GM13977 (cell line): ENCODE measurements around the gene TRAF3IP1.
"Not testable (repeated sequence)": the region's sequence is repeated elsewhere in the genome, so short reads cannot be mapped to it uniquely, and the experiment has no call there.

Experiments
- DNase-seq: peaks from one replicate; pipeline ENCODE4 v3.0.0; 2012; ENCODE audit warnings: low spot score
- in situ Hi-C: fragments of 300-500 bp; cut with MboI; formaldehyde crosslinking; loops from one replicate; pipeline ENCODE4 v1.12.0; 2022; ENCODE audit warnings: low sequenced_read_pairs, low pct_unique_long_range_greater_than_20kb, mixed read lengths, inconsistent platforms; ENCODE audit not compliant: unreplicated experiment
- TF ChIP-seq, protein P1 (sequence below): IDR thresholded peaks from 2 replicates; pipeline ENCODE4 v1.5.1; 2012; ENCODE audit warnings: mild to moderate bottlenecking, control low read depth; ENCODE audit not compliant: insufficient read depth; ENCODE audit errors: extremely low read depth, missing control alignments

TRAF3IP1 gene

DNA sequence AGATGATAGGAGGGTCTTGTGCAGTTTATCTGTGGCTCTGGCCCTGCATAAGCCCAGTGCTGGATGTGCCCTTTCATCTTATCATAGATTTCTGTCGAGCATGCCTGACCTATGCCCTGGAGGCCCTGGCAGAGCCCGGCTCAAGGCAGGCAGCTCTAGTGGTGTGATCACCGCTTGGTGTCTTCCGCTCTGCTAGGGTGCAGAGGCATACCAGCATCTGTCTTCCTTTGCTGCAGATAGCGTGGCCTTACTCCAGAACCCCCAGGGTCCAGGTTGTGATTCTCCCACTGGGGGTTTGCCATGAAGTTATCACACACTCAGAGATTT is 13.7 kb upstream of the TRAF3IP1 start:
- DNase-seq = no peak
- TF ChIP-seq, protein P1, sequence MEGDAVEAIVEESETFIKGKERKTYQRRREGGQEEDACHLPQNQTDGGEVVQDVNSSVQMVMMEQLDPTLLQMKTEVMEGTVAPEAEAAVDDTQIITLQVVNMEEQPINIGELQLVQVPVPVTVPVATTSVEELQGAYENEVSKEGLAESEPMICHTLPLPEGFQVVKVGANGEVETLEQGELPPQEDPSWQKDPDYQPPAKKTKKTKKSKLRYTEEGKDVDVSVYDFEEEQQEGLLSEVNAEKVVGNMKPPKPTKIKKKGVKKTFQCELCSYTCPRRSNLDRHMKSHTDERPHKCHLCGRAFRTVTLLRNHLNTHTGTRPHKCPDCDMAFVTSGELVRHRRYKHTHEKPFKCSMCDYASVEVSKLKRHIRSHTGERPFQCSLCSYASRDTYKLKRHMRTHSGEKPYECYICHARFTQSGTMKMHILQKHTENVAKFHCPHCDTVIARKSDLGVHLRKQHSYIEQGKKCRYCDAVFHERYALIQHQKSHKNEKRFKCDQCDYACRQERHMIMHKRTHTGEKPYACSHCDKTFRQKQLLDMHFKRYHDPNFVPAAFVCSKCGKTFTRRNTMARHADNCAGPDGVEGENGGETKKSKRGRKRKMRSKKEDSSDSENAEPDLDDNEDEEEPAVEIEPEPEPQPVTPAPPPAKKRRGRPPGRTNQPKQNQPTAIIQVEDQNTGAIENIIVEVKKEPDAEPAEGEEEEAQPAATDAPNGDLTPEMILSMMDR = no peak
- in situ Hi-C loops = no loop called here

DNA sequence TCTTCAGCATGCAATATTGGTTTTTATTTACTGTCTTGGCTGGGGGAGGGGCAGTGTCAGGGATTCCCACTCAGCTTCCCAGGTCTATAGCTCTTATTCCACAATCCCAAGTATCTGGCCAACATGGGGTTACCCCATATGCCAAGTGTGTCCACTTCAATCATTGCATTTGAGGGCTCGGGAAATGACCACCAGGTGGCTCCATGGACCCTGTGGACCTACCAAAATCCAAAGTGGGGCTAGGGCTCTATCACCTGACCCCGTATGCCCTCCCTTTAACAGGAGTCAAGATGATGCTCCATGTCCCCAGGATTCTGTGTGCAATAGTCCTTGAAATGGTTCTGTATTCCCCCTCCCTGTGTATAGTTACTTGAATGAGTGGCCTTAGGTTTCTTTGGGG is 12.1 kb upstream of the TRAF3IP1 start:
- no peak for DNase-seq
- in situ Hi-C loops = no loop called here
- TF ChIP-seq, protein P1 = peak; percentile 16

DNA sequence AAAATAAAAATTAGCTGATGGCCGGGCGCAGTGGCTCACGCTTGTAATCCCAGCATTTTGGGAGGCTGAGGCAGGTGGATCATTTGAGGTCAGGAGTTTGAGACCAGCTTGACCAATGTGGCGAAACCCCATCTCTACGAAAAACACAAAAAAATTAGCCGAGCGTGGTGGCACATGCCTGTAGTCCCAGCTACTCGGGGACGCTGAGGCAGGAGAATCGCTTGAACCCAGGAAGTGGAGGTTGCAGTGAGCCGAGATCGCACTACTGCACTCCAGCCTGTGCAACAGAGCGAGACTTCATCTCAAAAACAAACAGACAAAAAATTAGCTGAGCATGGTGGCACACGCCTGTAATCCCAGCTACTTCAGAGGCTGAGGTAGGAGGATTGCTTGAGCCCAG is 9.6 kb upstream of the TRAF3IP1 start:
- in situ Hi-C loops, DNase-seq: not testable (repeated sequence)

DNA sequence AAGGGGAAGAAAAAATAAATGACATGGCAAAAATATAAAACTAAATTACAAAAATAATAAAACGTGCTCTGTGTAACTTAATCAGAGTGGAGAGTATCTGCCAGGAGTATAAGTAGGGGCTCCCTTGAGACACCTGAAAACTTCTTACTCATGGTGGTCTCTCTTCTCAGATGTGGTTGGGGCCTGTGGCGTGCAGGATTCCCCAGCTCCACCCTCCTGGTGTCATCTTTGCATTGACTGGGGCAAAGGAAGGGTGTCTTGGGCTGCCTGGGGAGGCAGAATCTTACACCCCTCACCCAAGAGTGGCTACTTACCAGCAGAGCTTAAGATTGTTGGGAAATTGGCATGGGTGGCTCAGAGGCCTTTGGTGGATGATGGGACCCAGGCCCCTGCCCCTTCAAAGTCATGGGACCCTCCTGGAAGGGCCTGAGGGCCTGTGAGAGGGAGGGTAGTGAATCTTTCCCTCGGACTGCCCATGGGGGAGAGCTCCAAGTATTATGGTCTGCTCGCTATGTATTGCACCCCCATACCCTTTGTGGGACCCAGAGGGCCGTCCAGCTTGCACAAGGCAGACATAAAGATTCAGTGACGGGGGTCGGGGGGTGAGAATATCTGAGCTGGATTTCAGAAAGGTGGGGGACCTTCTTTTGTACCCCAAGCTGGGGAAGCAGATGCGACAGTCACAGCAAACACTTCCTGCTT is 6.9 kb upstream of the TRAF3IP1 start:
- TF ChIP-seq, protein P1 = no peak
- peak; percentile 36 for DNase-seq
- in situ Hi-C loops = no loop called here

DNA sequence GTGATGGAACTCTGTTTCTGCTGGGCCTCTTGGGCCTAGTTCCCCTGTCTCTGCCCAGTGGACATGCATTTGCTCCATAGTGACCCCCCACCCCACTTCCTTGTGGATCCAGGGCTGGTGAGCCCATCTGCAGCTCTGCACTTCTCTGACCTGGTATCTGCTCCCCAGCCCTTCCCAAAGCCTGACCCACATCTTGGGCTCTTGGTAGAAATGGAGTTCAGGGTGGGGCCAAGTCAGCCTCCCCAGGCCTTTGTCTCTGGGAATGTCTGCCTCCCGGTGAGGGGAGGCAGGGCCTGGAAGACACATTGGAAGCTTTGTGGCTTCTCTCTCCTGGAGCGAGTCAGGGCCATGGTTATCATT is 6.3 kb upstream of the TRAF3IP1 start:
- in situ Hi-C loops = no loop called here
- DNase-seq = no peak
- TF ChIP-seq, protein P1 = no peak

DNA sequence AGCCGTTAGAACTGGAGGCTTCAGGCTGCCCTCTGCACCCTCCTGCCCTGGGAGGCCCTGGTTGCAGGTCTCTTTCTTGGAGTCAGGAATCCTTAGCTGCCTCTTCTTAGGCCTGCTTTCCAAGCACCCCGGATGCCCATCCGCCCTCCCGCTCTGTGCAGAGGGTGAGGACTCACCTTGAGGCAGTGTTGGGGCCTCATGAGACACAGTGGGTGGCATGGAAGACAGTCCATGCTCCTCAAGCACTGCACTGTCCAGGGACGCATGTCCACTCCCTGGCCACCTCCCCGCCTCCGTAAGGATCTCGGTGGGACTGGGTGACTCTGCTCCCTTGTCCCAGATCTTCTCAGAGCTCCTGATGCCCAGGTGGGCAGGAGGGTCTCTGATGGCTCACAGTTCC is 5.7 kb upstream of the TRAF3IP1 start:
- TF ChIP-seq, protein P1 = no peak
- in situ Hi-C loops = no loop called here
- no peak for DNase-seq

DNA sequence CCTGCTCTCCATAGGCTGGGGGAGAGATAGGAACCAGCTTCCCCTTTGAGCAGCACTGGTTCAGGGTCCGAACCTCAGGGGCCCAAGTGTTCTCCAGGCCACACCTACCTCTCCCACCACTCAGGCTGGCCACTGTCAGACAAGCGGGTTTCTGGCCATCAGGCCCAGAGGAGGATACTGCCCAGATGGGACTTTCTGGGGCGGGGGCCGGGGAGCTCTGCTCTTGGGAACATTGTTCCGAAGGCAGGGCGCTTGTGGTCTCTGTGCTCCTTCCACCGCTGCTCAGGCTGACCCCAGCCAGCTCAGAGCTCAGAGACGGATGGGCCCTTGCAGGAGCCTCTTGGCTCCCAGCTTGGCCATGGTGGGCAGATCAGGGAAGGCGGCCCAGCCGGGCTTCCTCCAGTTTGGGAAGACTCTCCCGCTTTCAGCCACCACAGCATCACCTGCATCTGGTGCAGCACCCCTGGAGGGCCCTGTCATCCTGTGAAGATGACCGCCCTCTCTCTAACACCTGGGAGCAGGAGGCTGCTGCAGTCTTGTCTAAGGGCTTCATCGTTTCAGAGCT is 5.2 kb upstream of the TRAF3IP1 start:
- in situ Hi-C loops = no loop called here
- no peak for DNase-seq
- TF ChIP-seq, protein P1 = no peak
